Measurements from ENCODE around the gene ADGRF3.

The ADGRF3 gene

DNA sequence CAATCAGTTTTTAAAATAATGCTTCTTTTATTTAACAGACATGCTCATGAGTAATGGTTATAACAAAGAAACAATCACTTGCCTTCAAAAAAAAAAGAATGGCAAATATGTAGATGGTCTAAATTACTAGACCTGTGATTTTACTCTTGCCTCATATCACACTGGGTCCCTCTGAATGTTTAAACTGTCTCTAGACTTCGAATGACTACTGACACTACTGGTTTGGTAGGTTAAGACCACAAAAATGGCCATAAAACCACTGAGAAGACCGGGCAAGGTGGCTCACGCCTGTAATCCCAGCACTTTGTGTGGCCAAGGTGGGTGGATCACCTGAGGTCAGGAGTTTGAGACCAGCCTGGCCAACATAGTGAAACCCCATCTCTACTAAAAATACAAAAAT, 5.8 kb downstream of the ADGRF3 start:
- Histone ChIP-seq H3K4me2 (ENCODE audit: low read depth, low read length) (no peak overlapping the region), H3K4me3 (ENCODE audit: low read length) (no peak overlapping the region), H3K4me1 (ENCODE audit: low read length) (peaks cover 6% of the 10 kb centered on the region; the same call in 1 of the 2 replicates), H3K27ac (ENCODE audit: low read length) (no peak overlapping the region), H3K9me3 (replicated peaks; ENCODE audit: insufficient read depth, low read length) (no peaks in the 10 kb centered on the region), H3K79me2 (ENCODE audit: low read length) (peaks cover 22% of the 10 kb centered on the region), H3K9ac (ENCODE audit: low read length) (no peak overlapping the region), H2AFZ (ENCODE audit: low read length) (no peak overlapping the region), H3K9me2 (replicated peaks; ENCODE audit: insufficient read depth, low read length) (no peaks in the 10 kb centered on the region), H3K36me3 (replicated peaks; ENCODE audit: insufficient read depth, low read length) (no peaks in the 10 kb centered on the region), H3K27me3 (replicated peaks; ENCODE audit: insufficient read depth, low read length) (no peaks in the 10 kb centered on the region), H3F3A (ENCODE audit: insufficient read depth, low read length) (no peaks in the 10 kb centered on the region; the same call in none of the 2 replicates), H4K20me1 (ENCODE audit: insufficient read depth, low read length) (no peaks in the 10 kb centered on the region)
- no peak for DNase-seq
- TF ChIP-seq EZH2 (optimal IDR thresholded peaks at IDR 0.05; ENCODE audit: low read depth, low read length) (no peak), CTCF (IDR thresholded peaks at IDR 0.05; ENCODE audit: low read length) (no peak), EZH2phosphoT487 (IDR thresholded peaks at IDR 0.05; ENCODE audit: low read length) (no peak)

DNA sequence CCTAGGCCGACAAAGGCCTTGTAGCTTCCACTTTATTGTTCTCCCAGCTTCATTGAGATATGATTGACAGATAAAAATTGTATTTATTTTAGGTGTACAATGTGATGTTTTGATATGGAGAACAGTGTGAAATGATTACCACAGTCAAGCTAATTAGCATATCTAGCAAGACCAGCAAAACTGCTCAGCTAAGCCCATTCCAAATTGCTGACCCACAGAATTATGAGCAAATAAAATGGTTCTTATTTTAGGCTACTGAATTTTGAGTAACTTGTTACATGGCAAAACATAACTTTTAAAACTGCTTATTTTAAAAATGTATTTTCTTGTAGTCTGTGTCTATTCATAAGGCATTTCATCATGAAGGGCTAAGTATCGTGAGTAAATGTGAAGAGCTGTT, 9.3 kb downstream of the ADGRF3 start:
- Histone ChIP-seq H3K4me1 (ENCODE audit: low read length) (no peaks in the 10 kb centered on the region), H3K4me3 (ENCODE audit: low read length) (no peak overlapping the region), H3K27ac (ENCODE audit: low read length) (no peak overlapping the region), H3K9me3 (replicated peaks; ENCODE audit: insufficient read depth, low read length) (no peaks in the 10 kb centered on the region), H3K9ac (ENCODE audit: low read length) (no peak overlapping the region), H3K27me3 (replicated peaks; ENCODE audit: insufficient read depth, low read length) (no peaks in the 10 kb centered on the region), H3K9me2 (replicated peaks; ENCODE audit: insufficient read depth, low read length) (no peaks in the 10 kb centered on the region), H3K79me2 (ENCODE audit: low read length) (no peaks in the 10 kb centered on the region), H3K36me3 (replicated peaks; ENCODE audit: insufficient read depth, low read length) (no peaks in the 10 kb centered on the region), H4K20me1 (ENCODE audit: insufficient read depth, low read length) (no peaks in the 10 kb centered on the region), H3F3A (ENCODE audit: insufficient read depth, low read length) (no peaks in the 10 kb centered on the region), H3K4me2 (ENCODE audit: low read depth, low read length) (no peak overlapping the region), H2AFZ (ENCODE audit: low read length) (no peak overlapping the region)
- DNase-seq, result no peak
- TF ChIP-seq EZH2 (optimal IDR thresholded peaks at IDR 0.05; ENCODE audit: low read depth, low read length), result no peak
- TF ChIP-seq EZH2phosphoT487 (IDR thresholded peaks at IDR 0.05; ENCODE audit: low read length), result no peak
- no peak for TF ChIP-seq CTCF (IDR thresholded peaks at IDR 0.05; ENCODE audit: low read length)

- Histone ChIP-seq H3K27me3 (replicated peaks; ENCODE audit: insufficient read depth, low read length) (no peaks in the 10 kb centered on the region), H3K36me3 (replicated peaks; ENCODE audit: insufficient read depth, low read length) (no peaks in the 10 kb centered on the region), H3K9me3 (replicated peaks; ENCODE audit: insufficient read depth, low read length) (no peaks in the 10 kb centered on the region), H3K79me2 (ENCODE audit: low read length) (no peaks in the 10 kb centered on the region), H2AFZ (ENCODE audit: low read length) (no peak overlapping the region), H3F3A (ENCODE audit: insufficient read depth, low read length) (no peaks in the 10 kb centered on the region), H3K9ac (ENCODE audit: low read length) (no peak overlapping the region), H3K27ac (ENCODE audit: low read length) (no peak overlapping the region), H3K4me3 (ENCODE audit: low read length) (no peak overlapping the region), H3K4me1 (ENCODE audit: low read length) (no peaks in the 10 kb centered on the region), H4K20me1 (ENCODE audit: insufficient read depth, low read length) (no peaks in the 10 kb centered on the region), H3K4me2 (ENCODE audit: low read depth, low read length) (no peak overlapping the region), H3K9me2 (replicated peaks; ENCODE audit: insufficient read depth, low read length) (no peaks in the 10 kb centered on the region)
- TF ChIP-seq EZH2 (optimal IDR thresholded peaks at IDR 0.05; ENCODE audit: low read depth, low read length) (no peak), CTCF (IDR thresholded peaks at IDR 0.05; ENCODE audit: low read length) (no peak), EZH2phosphoT487 (IDR thresholded peaks at IDR 0.05; ENCODE audit: low read length) (no peak)
- DNase-seq, result no peak
Observed at GRCh38 chr2:26336719-26337118, 9.9 kb downstream of the ADGRF3 start.
